GM10266 (cell line): ENCODE data around the gene ILF2.

Source experiments
- DNase-seq: peaks from one replicate; pipeline ENCODE4 v3.0.0; 2012; ENCODE audit errors: extremely low spot score
- CTCF ChIP-seq: IDR thresholded peaks from 2 replicates; pipeline ENCODE4 v1.5.1; 2012; ENCODE audit warnings: mild to moderate bottlenecking, low read depth; ENCODE audit not compliant: control insufficient read depth, insufficient read depth; ENCODE audit errors: missing control alignments

Gene ILF2

GRCh38 chr1:153658400-153659174, 12.2 kb downstream of the ILF2 start, which contains the start of gene SNAPIN:
Gene SNAPIN (plus strand): TSS chr1:153658703. CDS start chr1:153658744, 41 bp downstream.
- peak; percentile 88 for DNase-seq
- no peak for TF ChIP-seq CTCF

- no peak for TF ChIP-seq CTCF
- DNase-seq: no peak
Observed at GRCh38 chr1:153655333-153655732, 15.5 kb downstream of the ILF2 start.

- no peak for DNase-seq
- TF ChIP-seq CTCF: no peak
Observed at GRCh38 chr1:153652805-153653500, 17.8 kb downstream of the ILF2 start.

GRCh38 chr1:153651771-153652170, 19.0 kb downstream of the ILF2 start:
- no peak for TF ChIP-seq CTCF
- DNase-seq: no peak

GRCh38 chr1:153649863-153650235, 20.9 kb downstream of the ILF2 start:
- TF ChIP-seq CTCF: no peak
- no peak for DNase-seq

GRCh38 chr1:153649137-153649862, 21.5 kb downstream of the ILF2 start:
- no peak for DNase-seq
- no peak for TF ChIP-seq CTCF
